ENCODE results near the gene NEDD4L. TPM values are rescaled to one million over a fixed set of nuclear protein-coding genes. Genes with fewer than 3 reads are reported as not detected.

The NEDD4L gene
- total and polyA plus RNA-seq, 2 donors (not counting 1 experiment from before 2014, with no cell fraction given) = 10.3 to 25.7 TPM

DNA sequence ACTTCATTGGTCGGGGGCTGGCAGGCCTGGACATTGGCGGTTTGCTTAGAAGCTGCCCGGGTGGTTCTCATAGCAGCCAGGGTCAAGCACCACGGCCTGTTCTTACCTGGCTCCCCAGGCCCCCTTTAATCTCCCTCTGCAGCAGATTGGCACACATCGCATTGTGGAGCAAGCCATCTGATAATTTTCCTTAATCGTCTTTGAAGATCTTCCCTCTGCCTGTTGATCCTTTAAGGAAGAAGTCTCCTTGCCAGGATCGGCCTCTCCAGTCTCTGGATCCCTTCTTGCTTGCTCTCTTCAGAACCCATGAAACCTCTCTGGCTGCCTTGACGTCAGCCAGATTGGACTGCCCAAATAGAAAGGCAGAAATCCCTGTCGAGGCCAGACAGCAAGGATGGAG is 75.8 kb downstream of the NEDD4L start:
- H3K9ac ChIP-seq (ENCODE audit: low read length) = no peak overlapping the region
- no peaks in the 10 kb centered on the region for H3K27me3 Mint-ChIP-seq
- ATAC-seq (ENCODE audit: low read depth) (no peak), DNase-seq (no peak)
- TF ChIP-seq, protein P1, sequence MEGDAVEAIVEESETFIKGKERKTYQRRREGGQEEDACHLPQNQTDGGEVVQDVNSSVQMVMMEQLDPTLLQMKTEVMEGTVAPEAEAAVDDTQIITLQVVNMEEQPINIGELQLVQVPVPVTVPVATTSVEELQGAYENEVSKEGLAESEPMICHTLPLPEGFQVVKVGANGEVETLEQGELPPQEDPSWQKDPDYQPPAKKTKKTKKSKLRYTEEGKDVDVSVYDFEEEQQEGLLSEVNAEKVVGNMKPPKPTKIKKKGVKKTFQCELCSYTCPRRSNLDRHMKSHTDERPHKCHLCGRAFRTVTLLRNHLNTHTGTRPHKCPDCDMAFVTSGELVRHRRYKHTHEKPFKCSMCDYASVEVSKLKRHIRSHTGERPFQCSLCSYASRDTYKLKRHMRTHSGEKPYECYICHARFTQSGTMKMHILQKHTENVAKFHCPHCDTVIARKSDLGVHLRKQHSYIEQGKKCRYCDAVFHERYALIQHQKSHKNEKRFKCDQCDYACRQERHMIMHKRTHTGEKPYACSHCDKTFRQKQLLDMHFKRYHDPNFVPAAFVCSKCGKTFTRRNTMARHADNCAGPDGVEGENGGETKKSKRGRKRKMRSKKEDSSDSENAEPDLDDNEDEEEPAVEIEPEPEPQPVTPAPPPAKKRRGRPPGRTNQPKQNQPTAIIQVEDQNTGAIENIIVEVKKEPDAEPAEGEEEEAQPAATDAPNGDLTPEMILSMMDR (IDR thresholded peaks at IDR 0.05) = no peak
- no peak for TF ChIP-seq EZH2 (IDR thresholded peaks at IDR 0.05; ENCODE audit: borderline replicate concordance, insufficient read depth, low read depth, low read length, poor library complexity, severe bottlenecking)
- H2AFZ ChIP-seq (ENCODE audit: insufficient read depth, low read depth, low read length, poor library complexity, severe bottlenecking) = no peak overlapping the region
- no peaks in the 10 kb centered on the region for H3K9me3 Mint-ChIP-seq (ENCODE audit: insufficient read depth)
- no peak overlapping the region for H3K27ac ChIP-seq (ENCODE audit: low read length in 2 of 2)
- no peak overlapping the region for H3K4me3 Mint-ChIP-seq
- H3K27me3 ChIP-seq (replicated peaks in 1 of 4; ENCODE audit: control extremely low read depth in 1 of 4, control insufficient read depth in 3 of 4, insufficient read depth in 4 of 4, low read length in 3 of 4) = peaks cover 0 to 1% (median 0%) of the 10 kb centered on the region in 4 experiments
- no peak overlapping the region for H3K4me2 ChIP-seq (replicated peaks; ENCODE audit: low read depth, low read length, poor library complexity, severe bottlenecking)
- intact Hi-C loops (cut with micrococcal nuclease) = loop anchor here (5.0 to 10.0 kb wide), 2 partner anchors 485 to 558 kb away; no protein-coding TSS in a partner anchor
- H4K20me1 ChIP-seq (ENCODE audit: control insufficient read depth, insufficient read depth, low read length, poor library complexity, severe bottlenecking) = no peaks in the 10 kb centered on the region
- H3K4me1 ChIP-seq (ENCODE audit: control insufficient read depth in 2 of 2, insufficient read depth in 2 of 2, low read length in 2 of 2) = no peaks in the 10 kb centered on the region
- H3K27ac Mint-ChIP-seq = no peak overlapping the region
- no peaks in the 10 kb centered on the region for H3K4me1 Mint-ChIP-seq
- no peak overlapping the region for H3K4me3 ChIP-seq (ENCODE audit: control extremely low read depth in 1 of 5, extremely low read depth in 1 of 5, insufficient read depth in 1 of 5, low read depth in 2 of 5, low read length in 4 of 5)
- no peaks in the 10 kb centered on the region for H3K79me2 ChIP-seq (ENCODE audit: control insufficient read depth, insufficient read depth, low read length)
- H3K9me3 ChIP-seq (ENCODE audit: control extremely low read depth in 1 of 3, control insufficient read depth in 2 of 3, insufficient read depth in 1 of 3, low read length in 2 of 3) = no peaks in the 10 kb centered on the region
- CTCF ChIA-PET = interaction anchor here (0.8 to 4.4 kb wide), 6 partner anchors 15 to 374 kb away, joined by 3 to 65 read pairs (median 14); partner anchors contain the start of gene NEDD4L
- no peaks in the 10 kb centered on the region for H3K36me3 ChIP-seq (replicated peaks in 1 of 2; ENCODE audit: control extremely low read depth in 1 of 2, control insufficient read depth in 1 of 2, extremely low read depth in 1 of 2, insufficient read depth in 2 of 2, low read length in 1 of 2)
- POLR2A ChIA-PET = no interaction called here
- 98% methylated on average over 9 of the region's 9 CpGs for WGBS (ENCODE audit: insufficient coverage)

DNA sequence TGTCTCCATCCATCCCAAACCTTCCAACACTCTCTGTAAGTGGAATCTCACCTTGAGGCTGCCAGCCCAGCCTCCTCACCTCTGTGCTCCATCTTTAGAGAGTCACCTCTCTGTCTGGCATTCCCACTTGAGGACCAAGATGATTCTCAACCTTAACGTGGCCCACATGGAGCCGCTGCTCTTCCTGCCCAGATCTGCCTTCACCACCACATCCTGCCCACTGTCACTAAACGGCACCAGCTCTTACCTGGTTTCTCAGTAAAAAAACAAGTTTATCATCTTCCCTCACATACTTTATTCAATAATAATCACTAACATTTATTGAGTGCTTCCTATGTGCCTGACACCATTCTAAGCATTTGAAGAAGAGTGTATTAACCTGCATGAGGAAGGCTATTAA is 80.4 kb downstream of the NEDD4L start:
- no peaks in the 10 kb centered on the region for H3K4me1 ChIP-seq (ENCODE audit: control insufficient read depth in 2 of 2, insufficient read depth in 2 of 2, low read length in 2 of 2)
- CTCF ChIA-PET = interaction anchor here (0.9 to 6.6 kb wide), 6 partner anchors 11 to 243 kb away, joined by 3 to 118 read pairs (median 4); no protein-coding TSS in a partner anchor
- no peaks in the 10 kb centered on the region for H3K36me3 ChIP-seq (replicated peaks in 1 of 2; ENCODE audit: control extremely low read depth in 1 of 2, control insufficient read depth in 1 of 2, extremely low read depth in 1 of 2, insufficient read depth in 2 of 2, low read length in 1 of 2)
- no peak overlapping the region for H3K4me2 ChIP-seq (replicated peaks; ENCODE audit: low read depth, low read length, poor library complexity, severe bottlenecking)
- TF ChIP-seq, protein P1 (IDR thresholded peaks at IDR 0.05) = no peak
- H3K9me3 ChIP-seq (ENCODE audit: control extremely low read depth in 1 of 3, control insufficient read depth in 2 of 3, insufficient read depth in 1 of 3, low read length in 2 of 3) = no peaks in the 10 kb centered on the region
- H3K4me3 ChIP-seq (ENCODE audit: control extremely low read depth in 1 of 5, extremely low read depth in 1 of 5, insufficient read depth in 1 of 5, low read depth in 2 of 5, low read length in 4 of 5) = no peak overlapping the region
- no peak overlapping the region for H3K9ac ChIP-seq (ENCODE audit: low read length)
- no peaks in the 10 kb centered on the region for H3K27me3 ChIP-seq (replicated peaks in 1 of 4; ENCODE audit: control extremely low read depth in 1 of 4, control insufficient read depth in 3 of 4, insufficient read depth in 4 of 4, low read length in 3 of 4)
- peaks cover 9% of the 10 kb centered on the region for H3K79me2 ChIP-seq (ENCODE audit: control insufficient read depth, insufficient read depth, low read length)
- intact Hi-C loops (cut with micrococcal nuclease) = loop anchor here (5.0 to 10.0 kb wide), 2 partner anchors 490 to 562 kb away; no protein-coding TSS in a partner anchor
- H3K27ac ChIP-seq (ENCODE audit: low read length in 2 of 2) = no peak overlapping the region
- Mint-ChIP-seq H3K9me3 (ENCODE audit: insufficient read depth) (no peaks in the 10 kb centered on the region), H3K4me3 (no peak overlapping the region), H3K27me3 (no peaks in the 10 kb centered on the region), H3K27ac (no peak overlapping the region), H3K4me1 (no peaks in the 10 kb centered on the region)
- no peak for ATAC-seq (ENCODE audit: low read depth)
- H2AFZ ChIP-seq (ENCODE audit: insufficient read depth, low read depth, low read length, poor library complexity, severe bottlenecking) = no peak overlapping the region
- POLR2A ChIA-PET = no interaction called here
- DNase-seq = no peak
- H4K20me1 ChIP-seq (ENCODE audit: control insufficient read depth, insufficient read depth, low read length, poor library complexity, severe bottlenecking) = no peaks in the 10 kb centered on the region
- 43% methylated on average over 3 of the region's 3 CpGs for whole genome bisulfite sequencing (ENCODE audit: insufficient coverage)

All from B cell (primary cell).